H9 (cell line): ENCODE measurements around the gene ZMIZ1. TPM values are rescaled to one million over a fixed set of nuclear protein-coding genes. Genes with fewer than 3 reads are reported as not detected.
A peak's percentile ranks its signal among the peaks of the same experiment; 100 is the strongest.

ENCODE experiments used
- DNase-seq: peaks from one replicate; pipeline ENCODE4 v3.0.0-alpha.2; 2017
- H2AFZ ChIP-seq: one replicate; pipeline ENCODE4 v1.6.1; 2013; ENCODE audit warnings: mild to moderate bottlenecking, low read length, control low read depth, moderate library complexity
- H2AK5ac ChIP-seq: 2 replicates; pipeline ENCODE4 v1.6.1; 2013; ENCODE audit warnings: low read length, control low read depth, mixed read lengths; ENCODE audit not compliant: insufficient read length
- H2BK120ac ChIP-seq: one replicate; pipeline ENCODE4 v1.6.1; 2013; ENCODE audit warnings: low read depth, mild to moderate bottlenecking, low read length, control low read depth, inconsistent platforms; ENCODE audit not compliant: poor library complexity, severe bottlenecking
- H2BK12ac ChIP-seq: 2 replicates; pipeline ENCODE4 v1.6.1; 2013; ENCODE audit warnings: low read length, control low read depth, mixed read lengths, low read depth; ENCODE audit not compliant: insufficient read length
- H2BK15ac ChIP-seq: 2 replicates; pipeline ENCODE4 v1.6.1; 2013; ENCODE audit warnings: low read depth, low read length, control low read depth
- H2BK20ac ChIP-seq: one replicate; pipeline ENCODE4 v1.6.1; 2013; ENCODE audit warnings: low read depth, mild to moderate bottlenecking, low read length, control low read depth, inconsistent platforms; ENCODE audit not compliant: poor library complexity, severe bottlenecking
- H2BK5ac ChIP-seq: 2 replicates; pipeline ENCODE4 v1.6.1; 2013; ENCODE audit warnings: low read length, control low read depth, mixed read lengths; ENCODE audit not compliant: insufficient read length
- H3K14ac ChIP-seq: 2 replicates; pipeline ENCODE4 v1.6.1; 2013; ENCODE audit warnings: low read length, control low read depth; ENCODE audit not compliant: insufficient read depth
- H3K18ac ChIP-seq: 2 replicates; pipeline ENCODE4 v1.6.1; 2013; ENCODE audit warnings: low read depth, mild to moderate bottlenecking, mixed read lengths, low read length, control low read depth; ENCODE audit not compliant: insufficient read length
- H3K23ac ChIP-seq: 2 replicates; pipeline ENCODE4 v1.6.1; 2013; ENCODE audit warnings: low read length, control low read depth, mixed read lengths, low read depth; ENCODE audit not compliant: insufficient read length
- H3K23me2 ChIP-seq: 2 replicates; pipeline ENCODE4 v1.6.1; 2013; ENCODE audit warnings: low read depth, mild to moderate bottlenecking, mixed read lengths, low read length, control low read depth; ENCODE audit not compliant: insufficient read length, poor library complexity, severe bottlenecking
- H3K27ac ChIP-seq: 2 replicates; pipeline ENCODE4 v1.5.1; 2013; ENCODE audit warnings: low read length, control low read depth, mixed read lengths, low read depth; ENCODE audit not compliant: insufficient read length
- H3K27me3 ChIP-seq: 2 replicates; pipeline ENCODE4 v1.6.1; 2013; ENCODE audit warnings: low read length, control low read depth, inconsistent platforms; ENCODE audit not compliant: insufficient read depth
- H3K4ac ChIP-seq: 2 replicates; pipeline ENCODE4 v1.6.1; 2013; ENCODE audit warnings: low read depth, mild to moderate bottlenecking, control low read depth, inconsistent platforms, low read length, moderate library complexity
- H3K4me1 ChIP-seq: 2 replicates; pipeline ENCODE4 v1.6.1; 2013; ENCODE audit warnings: low read length, control low read depth, inconsistent platforms; ENCODE audit not compliant: insufficient read depth
- H3K4me2 ChIP-seq: 2 replicates; pipeline ENCODE4 v1.6.1; 2013; ENCODE audit warnings: low read length, control low read depth, mixed read lengths; ENCODE audit not compliant: insufficient read length, insufficient read depth
- H3K56ac ChIP-seq: 2 replicates; pipeline ENCODE4 v1.6.1; 2013; ENCODE audit warnings: low read depth, mild to moderate bottlenecking, mixed read lengths, low read length, control low read depth; ENCODE audit not compliant: insufficient read length
- H3K79me1 ChIP-seq: 2 replicates; pipeline ENCODE4 v1.6.1; 2013; ENCODE audit warnings: low read depth, mild to moderate bottlenecking, moderate library complexity, low read length, control low read depth, inconsistent platforms; ENCODE audit not compliant: insufficient read depth, poor library complexity, severe bottlenecking
- H3K79me2 ChIP-seq: 2 replicates; pipeline ENCODE4 v1.6.1; 2013; ENCODE audit warnings: low read length, control low read depth, inconsistent platforms; ENCODE audit not compliant: insufficient read depth
- H3K9ac ChIP-seq: 2 replicates; pipeline ENCODE4 v1.6.1; 2013; ENCODE audit warnings: low read length, control low read depth, mixed read lengths; ENCODE audit not compliant: insufficient read length; ENCODE audit errors: extremely low read depth
- H3K9me3 ChIP-seq: one replicate; pipeline ENCODE4 v1.6.1; 2013; ENCODE audit warnings: low read depth, low read length, inconsistent platforms; ENCODE audit not compliant: control insufficient read depth
- H3T11ph ChIP-seq: one replicate; pipeline ENCODE4 v1.6.1; 2013; ENCODE audit warnings: mild to moderate bottlenecking, low read length, control low read depth, inconsistent platforms
- H4K20me1 ChIP-seq: one replicate; pipeline ENCODE4 v1.6.1; 2013; ENCODE audit not compliant: control insufficient read depth, insufficient read length, insufficient read depth
- H4K5ac ChIP-seq: 2 replicates; pipeline ENCODE4 v1.6.1; 2013; ENCODE audit warnings: low read depth, mild to moderate bottlenecking, mixed read lengths, low read length, control low read depth; ENCODE audit not compliant: insufficient read length
- H4K8ac ChIP-seq: replicated peaks from 2 replicates; pipeline ENCODE4 v1.6.1; 2013; ENCODE audit warnings: low read length, control low read depth, mixed read lengths, low read depth; ENCODE audit not compliant: insufficient read length
- H4K91ac ChIP-seq: 2 replicates; pipeline ENCODE4 v1.6.1; 2013; ENCODE audit warnings: low read depth, mild to moderate bottlenecking, moderate library complexity, mixed read lengths, low read length, control low read depth; ENCODE audit not compliant: insufficient read length
- H3K27ac Mint-ChIP-seq, 3 experiments: 2 replicates in 2 of 3; 3 replicates in 1 of 3; pipeline ENCODE4 v1.8.0; 2020 to 2021; ENCODE audit warnings: mixed read lengths in 3 of 3, mild to moderate bottlenecking in 1 of 3, moderate library complexity in 1 of 3
- H3K27me3 Mint-ChIP-seq: 2 replicates; pipeline ENCODE4 v1.8.0; 2021; ENCODE audit warnings: low read depth, mild to moderate bottlenecking, moderate library complexity, mixed read lengths
- H3K36me3 Mint-ChIP-seq, 3 experiments: 2 replicates in 2 of 3; 3 replicates in 1 of 3; pipeline ENCODE4 v1.8.0; 2020 to 2021; ENCODE audit warnings: low read depth in 3 of 3, mixed read lengths in 3 of 3; ENCODE audit not compliant: insufficient read depth in 1 of 3
- H3K4me1 Mint-ChIP-seq, 2 experiments: 2 replicates each; pipeline ENCODE4 v1.8.0; 2020; ENCODE audit warnings: mixed read lengths in 2 of 2
- H3K4me3 Mint-ChIP-seq, 2 experiments: 2 replicates in 1 of 2; 3 replicates in 1 of 2; pipeline ENCODE4 v1.8.0; 2020 to 2021; ENCODE audit warnings: mild to moderate bottlenecking in 2 of 2, mixed read lengths in 2 of 2, moderate library complexity in 1 of 2
- H3K9me3 Mint-ChIP-seq, 2 experiments: 2 replicates in 1 of 2; 3 replicates in 1 of 2; pipeline ENCODE4 v1.8.0; 2020; ENCODE audit warnings: mild to moderate bottlenecking in 2 of 2, mixed read lengths in 2 of 2, moderate library complexity in 1 of 2
- CTCF ChIP-seq: fragments of 200-600 bp; sonication (generic); conservative IDR thresholded peaks from 3 replicates; pipeline ENCODE4 v1.8.0; 2021; ENCODE audit warnings: antibody characterized with exemption, mild to moderate bottlenecking
- WGBS: extraction: QIAGEN DNeasy Blood & Tissue Kit; methylation state at CpG from one replicate; pipeline ENCODE4 v1.1.7; 2013; ENCODE audit warnings: missing lambda C conversion rate, low lambda C conversion rate, mixed read lengths; ENCODE audit not compliant: insufficient read length; ENCODE audit errors: extremely low coverage; 5-methylcytosine and 5-hydroxymethylcytosine counted together
- total RNA-seq: library from RNA; stranded (reverse); gene quantifications from 2 replicates; pipeline ENCODE4 v1.2.1, GENCODE V29; 2021

Gene ZMIZ1
- total RNA-seq, 1 experiment from 2014 or later = 36.9 TPM

GRCh38 chr10:79095316-79095715 is 26.6 kb downstream of the ZMIZ1 start:
- H3K4me2 ChIP-seq = no peak overlapping the region
- H3K56ac ChIP-seq = no peak overlapping the region
- H2BK20ac ChIP-seq = no peak overlapping the region
- H4K8ac ChIP-seq = no peak overlapping the region
- no peak for DNase-seq
- H2BK15ac ChIP-seq = no peak overlapping the region
- Mint-ChIP-seq H3K9me3 (no peaks in the 10 kb centered on the region), H3K4me3 (no peak overlapping the region; a peak in 1 of 5 replicates), H3K27ac (peak overlapping the region in 1 of 3 experiments; percentile 82; a peak in 2 of 7 replicates), H3K36me3 (peaks cover 0 to 8% (median 0%) of the 10 kb centered on the region in 3 experiments; a peak in 4 of 7 replicates), H3K27me3 (no peaks in the 10 kb centered on the region), H3K4me1 (peaks cover 40 to 59% of the 10 kb centered on the region in 2 experiments)
- H2AFZ ChIP-seq = no peak overlapping the region
- H3K9ac ChIP-seq = no peak overlapping the region
- H4K5ac ChIP-seq = no peak overlapping the region
- no peaks in the 10 kb centered on the region for H3K23me2 ChIP-seq
- no peak overlapping the region for H3K18ac ChIP-seq
- no peaks in the 10 kb centered on the region for H4K20me1 ChIP-seq
- no peaks in the 10 kb centered on the region for H3K9me3 ChIP-seq
- H3K79me2 ChIP-seq = peaks cover 13% of the 10 kb centered on the region; the same call in 1 of the 2 replicates
- no peak overlapping the region for H2BK12ac ChIP-seq
- WGBS = no CpG with 5 or more reads among the region's 11 CpGs
- no peak overlapping the region for H4K91ac ChIP-seq
- H3K23ac ChIP-seq = no peak overlapping the region
- no peak overlapping the region for H2BK120ac ChIP-seq
- H3K14ac ChIP-seq = no peak overlapping the region
- H2AK5ac ChIP-seq = no peak overlapping the region
- peaks cover 5% of the 10 kb centered on the region; the same call in 1 of the 2 replicates for H3K4me1 ChIP-seq
- H3K27ac ChIP-seq = no peak overlapping the region
- no peaks in the 10 kb centered on the region for H3K27me3 ChIP-seq
- H3T11ph ChIP-seq = no peak overlapping the region
- no peak overlapping the region for H2BK5ac ChIP-seq
- no peak for TF ChIP-seq CTCF
- peaks cover 7% of the 10 kb centered on the region for H3K79me1 ChIP-seq
- no peak overlapping the region for H3K4ac ChIP-seq
